ENCODE measurements around the gene DOCK2.

DOCK2 gene

DNA sequence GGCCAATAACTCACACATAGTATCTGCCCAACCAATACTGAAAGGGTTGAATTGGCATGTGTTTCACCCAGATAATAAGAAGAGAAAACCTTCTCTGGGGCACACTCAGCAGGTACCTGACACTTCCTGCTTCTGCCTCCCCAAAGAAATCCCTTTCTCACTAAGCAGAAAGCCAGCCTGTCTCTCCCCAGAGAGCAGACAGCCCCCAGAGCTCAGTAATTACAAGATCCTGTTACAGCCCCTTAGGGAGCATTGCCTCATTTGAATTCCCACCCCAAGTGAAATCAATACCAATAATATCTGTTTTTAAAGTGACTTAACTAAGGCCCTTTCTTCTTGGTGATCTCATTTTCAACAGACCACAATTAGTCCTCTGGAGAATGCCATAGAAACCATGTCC is 430.1 kb downstream of the DOCK2 start:
- Histone ChIP-seq H3K4me3 (ENCODE audit: low read length) (no peak overlapping the region), H3K9me3 (ENCODE audit: control insufficient read depth, insufficient read depth, low read length) (no peaks in the 10 kb centered on the region), H3K4me2 (ENCODE audit: low read length) (no peak overlapping the region), H3K27me3 (ENCODE audit: control insufficient read depth, low read length) (no peaks in the 10 kb centered on the region), H3K79me2 (ENCODE audit: control insufficient read depth, low read length) (no peaks in the 10 kb centered on the region), H3K27ac (ENCODE audit: low read depth, low read length) (no peak overlapping the region), H3F3A (ENCODE audit: control insufficient read depth, insufficient read depth) (0 out of 2 replicates have a peak, but pooled peaks cover 4% of the 10 kb centered on the region), H4K20me1 (ENCODE audit: control insufficient read depth, insufficient read depth, low read depth, low read length) (no peaks in the 10 kb centered on the region), H3K36me3 (ENCODE audit: control insufficient read depth, low read length) (peaks cover 68% of the 10 kb centered on the region), H3K4me1 (ENCODE audit: control insufficient read depth, low read length) (no peaks in the 10 kb centered on the region), H3K9me2 (replicated peaks; ENCODE audit: control insufficient read depth, low read length) (no peaks in the 10 kb centered on the region)
- TF ChIP-seq, protein P1, sequence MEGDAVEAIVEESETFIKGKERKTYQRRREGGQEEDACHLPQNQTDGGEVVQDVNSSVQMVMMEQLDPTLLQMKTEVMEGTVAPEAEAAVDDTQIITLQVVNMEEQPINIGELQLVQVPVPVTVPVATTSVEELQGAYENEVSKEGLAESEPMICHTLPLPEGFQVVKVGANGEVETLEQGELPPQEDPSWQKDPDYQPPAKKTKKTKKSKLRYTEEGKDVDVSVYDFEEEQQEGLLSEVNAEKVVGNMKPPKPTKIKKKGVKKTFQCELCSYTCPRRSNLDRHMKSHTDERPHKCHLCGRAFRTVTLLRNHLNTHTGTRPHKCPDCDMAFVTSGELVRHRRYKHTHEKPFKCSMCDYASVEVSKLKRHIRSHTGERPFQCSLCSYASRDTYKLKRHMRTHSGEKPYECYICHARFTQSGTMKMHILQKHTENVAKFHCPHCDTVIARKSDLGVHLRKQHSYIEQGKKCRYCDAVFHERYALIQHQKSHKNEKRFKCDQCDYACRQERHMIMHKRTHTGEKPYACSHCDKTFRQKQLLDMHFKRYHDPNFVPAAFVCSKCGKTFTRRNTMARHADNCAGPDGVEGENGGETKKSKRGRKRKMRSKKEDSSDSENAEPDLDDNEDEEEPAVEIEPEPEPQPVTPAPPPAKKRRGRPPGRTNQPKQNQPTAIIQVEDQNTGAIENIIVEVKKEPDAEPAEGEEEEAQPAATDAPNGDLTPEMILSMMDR (IDR thresholded peaks at IDR 0.05; ENCODE audit: low read depth, low read length, poor library complexity, severe bottlenecking) = no peak
- TF ChIP-seq EZH2phosphoT487 (IDR thresholded peaks at IDR 0.05; ENCODE audit: borderline replicate concordance, low read length) = no peak

DNA sequence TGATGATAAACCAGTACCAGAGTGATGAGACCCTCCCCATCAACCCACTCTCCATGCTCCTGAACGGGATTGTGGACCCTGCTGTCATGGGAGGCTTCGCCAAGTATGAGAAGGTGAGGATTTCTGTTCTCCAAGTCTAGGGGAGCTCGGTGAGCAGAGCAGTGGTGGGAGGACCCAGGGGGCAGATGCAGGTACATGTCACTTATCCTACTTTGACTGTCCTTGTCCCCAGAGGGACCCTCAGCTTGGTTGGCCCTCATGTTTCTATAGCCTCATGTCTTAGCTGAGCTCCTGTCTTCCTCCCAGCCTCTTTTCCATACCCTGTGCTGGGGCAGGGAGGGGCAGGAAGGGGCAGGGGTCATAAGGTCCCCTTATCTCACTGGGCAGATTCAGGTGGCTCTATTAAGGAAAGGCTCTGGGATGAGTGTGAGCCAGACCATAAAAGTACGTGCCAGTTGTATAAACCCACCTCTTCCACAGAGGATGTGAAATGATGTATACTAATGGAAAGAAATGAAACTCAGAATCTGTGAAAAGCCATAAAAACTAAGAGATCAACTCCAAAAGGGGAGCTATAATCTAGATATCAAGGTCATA is 430.6 kb downstream of the DOCK2 start:
- H3K27ac ChIP-seq (ENCODE audit: low read depth, low read length) = no peak overlapping the region
- 0 out of 2 replicates have a peak, but pooled peaks cover 4% of the 10 kb centered on the region for H3F3A ChIP-seq (ENCODE audit: control insufficient read depth, insufficient read depth)
- no peak for TF ChIP-seq EZH2phosphoT487 (IDR thresholded peaks at IDR 0.05; ENCODE audit: borderline replicate concordance, low read length)
- TF ChIP-seq, protein P1 (IDR thresholded peaks at IDR 0.05; ENCODE audit: low read depth, low read length, poor library complexity, severe bottlenecking) = no peak

DNA sequence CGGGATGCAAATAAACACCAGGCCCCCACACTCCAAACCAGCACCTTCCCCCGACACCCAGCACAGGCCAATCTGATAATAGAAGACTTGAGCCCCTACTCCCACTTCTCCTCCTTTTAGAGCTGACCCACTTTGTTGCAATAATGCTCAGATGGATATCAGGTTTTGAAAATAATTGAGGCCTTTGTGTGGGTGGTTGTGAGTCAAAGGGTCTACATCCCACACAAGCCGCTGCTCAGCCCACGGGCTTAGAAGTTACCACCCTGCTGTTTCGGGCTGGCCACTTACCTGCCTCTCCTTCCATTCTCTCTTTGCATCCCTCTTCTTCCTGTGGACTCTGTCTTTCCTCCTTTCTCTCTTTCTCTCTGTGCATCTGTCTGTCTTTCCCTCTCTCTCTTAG is 432.4 kb downstream of the DOCK2 start:
- Histone ChIP-seq H4K20me1 (ENCODE audit: control insufficient read depth, insufficient read depth, low read depth, low read length) (no peaks in the 10 kb centered on the region), H3K9me3 (ENCODE audit: control insufficient read depth, insufficient read depth, low read length) (no peaks in the 10 kb centered on the region), H3K27ac (ENCODE audit: low read depth, low read length) (no peak overlapping the region), H3K4me2 (ENCODE audit: low read length) (no peak overlapping the region), H3K79me2 (ENCODE audit: control insufficient read depth, low read length) (no peaks in the 10 kb centered on the region), H3K27me3 (ENCODE audit: control insufficient read depth, low read length) (no peaks in the 10 kb centered on the region), H3K9me2 (replicated peaks; ENCODE audit: control insufficient read depth, low read length) (no peaks in the 10 kb centered on the region), H3K4me3 (ENCODE audit: low read length) (no peak overlapping the region), H3K36me3 (ENCODE audit: control insufficient read depth, low read length) (peaks cover 61% of the 10 kb centered on the region), H3K4me1 (ENCODE audit: control insufficient read depth, low read length) (no peaks in the 10 kb centered on the region), H3F3A (ENCODE audit: control insufficient read depth, insufficient read depth) (0 out of 2 replicates have a peak, but pooled peaks cover 4% of the 10 kb centered on the region)
- TF ChIP-seq EZH2phosphoT487 (IDR thresholded peaks at IDR 0.05; ENCODE audit: borderline replicate concordance, low read length) = no peak
- TF ChIP-seq, protein P1 (IDR thresholded peaks at IDR 0.05; ENCODE audit: low read depth, low read length, poor library complexity, severe bottlenecking) = no peak

More for the DNA sequence above, 430.6 kb downstream of the DOCK2 start:
- no peaks in the 10 kb centered on the region for H4K20me1 ChIP-seq (ENCODE audit: control insufficient read depth, insufficient read depth, low read depth, low read length)
- H3K27me3 ChIP-seq (ENCODE audit: control insufficient read depth, low read length) = no peaks in the 10 kb centered on the region
- H3K9me3 ChIP-seq (ENCODE audit: control insufficient read depth, insufficient read depth, low read length) = no peaks in the 10 kb centered on the region
- no peak overlapping the region for H3K4me3 ChIP-seq (ENCODE audit: low read length)
- peaks cover 64% of the 10 kb centered on the region for H3K36me3 ChIP-seq (ENCODE audit: control insufficient read depth, low read length)
- no peaks in the 10 kb centered on the region for H3K4me1 ChIP-seq (ENCODE audit: control insufficient read depth, low read length)
- H3K9me2 ChIP-seq (replicated peaks; ENCODE audit: control insufficient read depth, low read length) = no peaks in the 10 kb centered on the region
- no peak overlapping the region for H3K4me2 ChIP-seq (ENCODE audit: low read length)
- no peaks in the 10 kb centered on the region for H3K79me2 ChIP-seq (ENCODE audit: control insufficient read depth, low read length)

Data from DOHH2 (cell line).